HepG2 (cell line): ENCODE results near the gene RNF222. TPM values are rescaled to one million over a fixed set of nuclear protein-coding genes. Genes with fewer than 3 reads are reported as not detected.

ENCODE experiments used
- AKAP8 ChIP-seq: sonication (generic); formaldehyde crosslinking; IDR thresholded peaks from 2 replicates; pipeline ENCODE4 v1.5.1; 2020; ENCODE audit warnings: mild to moderate bottlenecking, missing genetic modification reagents
- CEBPB ChIP-seq: IDR thresholded peaks from 2 replicates; pipeline ENCODE4 v1.6.1; 2011; ENCODE audit warnings: low read depth, low read length, improper control_type of control experiment, borderline replicate concordance
- FOSL2 ChIP-seq: sonication (generic); formaldehyde crosslinking; IDR thresholded peaks from 2 replicates; pipeline ENCODE4 v1.4.0; 2020; ENCODE audit warnings: missing genetic modification reagents
- KDM3A ChIP-seq: IDR thresholded peaks from 2 replicates; pipeline ENCODE4 v1.6.1; 2018; ENCODE audit warnings: low read depth, missing compliant biosample characterization
- MAFG ChIP-seq: sonication (generic); formaldehyde crosslinking; IDR thresholded peaks from 2 replicates; pipeline ENCODE4 v1.5.1; 2020; ENCODE audit warnings: mild to moderate bottlenecking, missing genetic modification reagents
- MIXL1 ChIP-seq: IDR thresholded peaks from 2 replicates; pipeline ENCODE4 v1.6.1; 2016
- NCOA1 ChIP-seq: sonication (generic); formaldehyde crosslinking; IDR thresholded peaks from 2 replicates; pipeline ENCODE4 v1.9.0; 2021; ENCODE audit warnings: missing genetic modification reagents
- NCOR1 ChIP-seq: fragments of 200-600 bp; sonication (generic); IDR thresholded peaks from 2 replicates; pipeline ENCODE4 v1.7.0; 2017; ENCODE audit warnings: antibody characterized with exemption, low read length, borderline replicate concordance
- SP140L ChIP-seq: sonication (generic); formaldehyde crosslinking; IDR thresholded peaks from 2 replicates; pipeline ENCODE4 v1.4.0; 2020; ENCODE audit warnings: missing genetic modification reagents, borderline replicate concordance
- ZBTB7B ChIP-seq: sonication (generic); formaldehyde crosslinking; IDR thresholded peaks from 2 replicates; pipeline ENCODE4 v1.4.0; 2020; ENCODE audit warnings: missing genetic modification reagents
- ZNF546 ChIP-seq: sonication (generic); formaldehyde crosslinking; conservative IDR thresholded peaks from 2 replicates; pipeline ENCODE4 v1.8.1; 2023; ENCODE audit warnings: mild to moderate bottlenecking, missing genetic modification reagents
- ZNF703 ChIP-seq: sonication (generic); formaldehyde crosslinking; IDR thresholded peaks from 2 replicates; pipeline ENCODE4 v1.5.1; 2020; ENCODE audit warnings: missing genetic modification reagents, mild to moderate bottlenecking, moderate library complexity, borderline replicate concordance
- ZNF710 ChIP-seq: sonication (generic); formaldehyde crosslinking; IDR thresholded peaks from 2 replicates; pipeline ENCODE4 v1.5.0; 2020; ENCODE audit warnings: mild to moderate bottlenecking, missing genetic modification reagents, borderline replicate concordance
- ZNF839 ChIP-seq: sonication (generic); formaldehyde crosslinking; IDR thresholded peaks from 2 replicates; pipeline ENCODE4 v1.4.0; 2020; ENCODE audit warnings: missing genetic modification reagents, mild to moderate bottlenecking, borderline replicate concordance
- ZNF841 ChIP-seq: sonication (generic); formaldehyde crosslinking; IDR thresholded peaks from 2 replicates; pipeline ENCODE4 v1.8.1; 2023; ENCODE audit warnings: missing genetic modification reagents, borderline replicate concordance
- polyA plus RNA-seq, 8 experiments: library from polyadenylated mRNA; depleted of rRNA in 3 of 8; stranded (reverse) in 7 of 8; unstranded in 1 of 8; fragments of >200 nt; fragmentation: Illumina TruSeq in 4 of 8; extraction: Trizol in 4 of 8; gene quantifications; 2 replicates each; pipeline versions ENCODE4 v1.2.1 to v1.2.3, GENCODE V29; 2011 to 2016; ENCODE audit warnings: low read depth in 4 of 8, missing spikeins in 1 of 8, mixed read lengths in 1 of 8; ENCODE audit not compliant: insufficient read depth in 1 of 8
- total RNA-seq, 5 experiments: library from RNA; depleted of rRNA; stranded (reverse); fragments of >200 nt; fragmentation: Illumina TruSeq; extraction: Trizol; gene quantifications; 2 replicates each; pipeline ENCODE4 v1.2.3, GENCODE V29; 2016; ENCODE audit warnings: low read depth in 1 of 5
- TF ChIP-seq, protein P1 (sequence below): sonication (generic); formaldehyde crosslinking; IDR thresholded peaks from 2 replicates; pipeline ENCODE4 v1.4.0; 2020; ENCODE audit warnings: missing genetic modification reagents, borderline replicate concordance
- TF ChIP-seq, protein P2 (sequence below): sonication (generic); formaldehyde crosslinking; IDR thresholded peaks from 2 replicates; pipeline ENCODE4 v1.5.0; 2020; ENCODE audit warnings: mild to moderate bottlenecking, missing genetic modification reagents
- TF ChIP-seq, protein P3 (sequence below): sonication (generic); formaldehyde crosslinking; IDR thresholded peaks from 2 replicates; pipeline ENCODE4; 2020; ENCODE audit warnings: missing genetic modification reagents, mild to moderate bottlenecking, borderline replicate concordance
- TF ChIP-seq, protein P4 (sequence below): sonication (generic); formaldehyde crosslinking; IDR thresholded peaks from 2 replicates; pipeline ENCODE4 v1.8.1; 2022; ENCODE audit warnings: mild to moderate bottlenecking, missing genetic modification reagents

RNF222 gene
- total and polyA plus RNA-seq, 2 of the 13 experiments (the other 11 are each of a cell fraction or from before 2014, with no cell fraction given), result not detected

GRCh38 chr17:8383143-8383822, 14.3 kb downstream of the RNF222 start, which contains the start of gene RPL26 (continued):
- TF ChIP-seq AKAP8 (CRISPR knock-in tag) (no peak; the same call in 1 of the 2 replicates), ZNF710 (CRISPR knock-in tag) (no peak), ZNF703 (no peak), MAFG (CRISPR knock-in tag) (no peak), ZNF841 (CRISPR knock-in tag) (no peak), NCOR1 (no peak; the same call in 1 of the 2 replicates), FOSL2 (CRISPR knock-in tag) (peak; percentile 43; the same call in 1 of the 2 replicates), ZBTB7B (CRISPR knock-in tag) (peak; percentile 60), KDM3A (CRISPR knock-in tag) (peak; percentile 59), SP140L (CRISPR knock-in tag) (0 out of 2 replicates have a peak, but pooled peaks have one; percentile 50), ZNF546 (CRISPR knock-in tag) (no peak), ZNF839 (CRISPR knock-in tag) (no peak), CEBPB (peak; percentile 91), NCOA1 (CRISPR knock-in tag) (peak; percentile 26; the same call in 1 of the 2 replicates), MIXL1 (peak; percentile 77)
- TF ChIP-seq, protein P1, sequence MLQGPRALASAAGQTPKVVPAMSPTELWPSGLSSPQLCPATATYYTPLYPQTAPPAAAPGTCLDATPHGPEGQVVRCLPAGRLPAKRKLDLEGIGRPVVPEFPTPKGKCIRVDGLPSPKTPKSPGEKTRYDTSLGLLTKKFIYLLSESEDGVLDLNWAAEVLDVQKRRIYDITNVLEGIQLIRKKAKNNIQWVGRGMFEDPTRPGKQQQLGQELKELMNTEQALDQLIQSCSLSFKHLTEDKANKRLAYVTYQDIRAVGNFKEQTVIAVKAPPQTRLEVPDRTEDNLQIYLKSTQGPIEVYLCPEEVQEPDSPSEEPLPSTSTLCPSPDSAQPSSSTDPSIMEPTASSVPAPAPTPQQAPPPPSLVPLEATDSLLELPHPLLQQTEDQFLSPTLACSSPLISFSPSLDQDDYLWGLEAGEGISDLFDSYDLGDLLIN (CRISPR knock-in tag), result no peak
- TF ChIP-seq, protein P2, sequence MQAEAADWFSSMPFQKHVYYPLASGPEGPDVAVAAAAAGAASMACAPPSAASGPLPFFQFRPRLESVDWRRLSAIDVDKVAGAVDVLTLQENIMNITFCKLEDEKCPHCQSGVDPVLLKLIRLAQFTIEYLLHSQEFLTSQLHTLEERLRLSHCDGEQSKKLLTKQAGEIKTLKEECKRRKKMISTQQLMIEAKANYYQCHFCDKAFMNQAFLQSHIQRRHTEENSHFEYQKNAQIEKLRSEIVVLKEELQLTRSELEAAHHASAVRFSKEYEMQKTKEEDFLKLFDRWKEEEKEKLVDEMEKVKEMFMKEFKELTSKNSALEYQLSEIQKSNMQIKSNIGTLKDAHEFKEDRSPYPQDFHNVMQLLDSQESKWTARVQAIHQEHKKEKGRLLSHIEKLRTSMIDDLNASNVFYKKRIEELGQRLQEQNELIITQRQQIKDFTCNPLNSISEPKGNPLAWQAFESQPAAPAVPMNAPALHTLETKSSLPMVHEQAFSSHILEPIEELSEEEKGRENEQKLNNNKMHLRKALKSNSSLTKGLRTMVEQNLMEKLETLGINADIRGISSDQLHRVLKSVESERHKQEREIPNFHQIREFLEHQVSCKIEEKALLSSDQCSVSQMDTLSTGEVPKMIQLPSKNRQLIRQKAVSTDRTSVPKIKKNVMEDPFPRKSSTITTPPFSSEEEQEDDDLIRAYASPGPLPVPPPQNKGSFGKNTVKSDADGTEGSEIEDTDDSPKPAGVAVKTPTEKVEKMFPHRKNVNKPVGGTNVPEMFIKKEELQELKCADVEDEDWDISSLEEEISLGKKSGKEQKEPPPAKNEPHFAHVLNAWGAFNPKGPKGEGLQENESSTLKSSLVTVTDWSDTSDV (CRISPR knock-in tag), result peak; percentile 88; the same call in 1 of the 2 replicates
- TF ChIP-seq, protein P3, sequence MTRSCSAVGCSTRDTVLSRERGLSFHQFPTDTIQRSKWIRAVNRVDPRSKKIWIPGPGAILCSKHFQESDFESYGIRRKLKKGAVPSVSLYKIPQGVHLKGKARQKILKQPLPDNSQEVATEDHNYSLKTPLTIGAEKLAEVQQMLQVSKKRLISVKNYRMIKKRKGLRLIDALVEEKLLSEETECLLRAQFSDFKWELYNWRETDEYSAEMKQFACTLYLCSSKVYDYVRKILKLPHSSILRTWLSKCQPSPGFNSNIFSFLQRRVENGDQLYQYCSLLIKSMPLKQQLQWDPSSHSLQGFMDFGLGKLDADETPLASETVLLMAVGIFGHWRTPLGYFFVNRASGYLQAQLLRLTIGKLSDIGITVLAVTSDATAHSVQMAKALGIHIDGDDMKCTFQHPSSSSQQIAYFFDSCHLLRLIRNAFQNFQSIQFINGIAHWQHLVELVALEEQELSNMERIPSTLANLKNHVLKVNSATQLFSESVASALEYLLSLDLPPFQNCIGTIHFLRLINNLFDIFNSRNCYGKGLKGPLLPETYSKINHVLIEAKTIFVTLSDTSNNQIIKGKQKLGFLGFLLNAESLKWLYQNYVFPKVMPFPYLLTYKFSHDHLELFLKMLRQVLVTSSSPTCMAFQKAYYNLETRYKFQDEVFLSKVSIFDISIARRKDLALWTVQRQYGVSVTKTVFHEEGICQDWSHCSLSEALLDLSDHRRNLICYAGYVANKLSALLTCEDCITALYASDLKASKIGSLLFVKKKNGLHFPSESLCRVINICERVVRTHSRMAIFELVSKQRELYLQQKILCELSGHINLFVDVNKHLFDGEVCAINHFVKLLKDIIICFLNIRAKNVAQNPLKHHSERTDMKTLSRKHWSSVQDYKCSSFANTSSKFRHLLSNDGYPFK, result no peak; the same call in 1 of the 2 replicates
- TF ChIP-seq, protein P4, sequence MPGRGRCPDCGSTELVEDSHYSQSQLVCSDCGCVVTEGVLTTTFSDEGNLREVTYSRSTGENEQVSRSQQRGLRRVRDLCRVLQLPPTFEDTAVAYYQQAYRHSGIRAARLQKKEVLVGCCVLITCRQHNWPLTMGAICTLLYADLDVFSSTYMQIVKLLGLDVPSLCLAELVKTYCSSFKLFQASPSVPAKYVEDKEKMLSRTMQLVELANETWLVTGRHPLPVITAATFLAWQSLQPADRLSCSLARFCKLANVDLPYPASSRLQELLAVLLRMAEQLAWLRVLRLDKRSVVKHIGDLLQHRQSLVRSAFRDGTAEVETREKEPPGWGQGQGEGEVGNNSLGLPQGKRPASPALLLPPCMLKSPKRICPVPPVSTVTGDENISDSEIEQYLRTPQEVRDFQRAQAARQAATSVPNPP (CRISPR knock-in tag), result peak; percentile 26; the same call in 1 of the 2 replicates
